Measurements from ENCODE around the gene ADORA2B.
"Not testable (repeated sequence)": the region's sequence is repeated elsewhere in the genome, so short reads cannot be mapped to it uniquely, and the experiment has no call there.

ADORA2B gene

DNA sequence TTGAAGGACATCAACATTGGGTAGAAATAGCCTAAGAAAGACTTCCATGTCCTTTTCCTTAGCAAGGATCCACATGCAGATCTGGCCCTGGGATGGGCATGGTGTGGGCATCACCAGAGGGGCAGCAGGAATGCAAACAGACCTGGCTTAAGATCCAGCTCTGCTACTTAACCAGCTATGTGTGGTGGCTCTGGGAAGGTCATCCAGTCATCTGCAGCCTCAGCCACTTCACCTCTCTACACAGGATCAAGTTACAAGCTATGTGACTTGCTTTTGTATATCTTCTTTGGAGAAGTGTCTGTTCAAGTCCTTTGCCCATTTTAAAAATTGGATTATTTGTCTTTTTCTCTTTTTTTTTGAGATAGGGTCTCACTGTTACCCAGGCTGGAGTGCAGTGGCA, 13.5 kb upstream of the ADORA2B start:
- no peaks in the 10 kb centered on the region for H4K20me1 ChIP-seq (ENCODE audit: insufficient read depth, low read length)
- no peaks in the 10 kb centered on the region for H3K79me2 ChIP-seq (ENCODE audit: insufficient read depth, low read length)
- no peak overlapping the region for H3K27ac ChIP-seq (ENCODE audit: low read depth, low read length, poor library complexity, severe bottlenecking)
- no peaks in the 10 kb centered on the region for H3K4me1 ChIP-seq (ENCODE audit: insufficient read depth, low read length, severe bottlenecking)
- H3K9me3 ChIP-seq (ENCODE audit: low read length), result no peaks in the 10 kb centered on the region
- no peaks in the 10 kb centered on the region for H3K27me3 ChIP-seq (ENCODE audit: insufficient read depth, low read length)
- H3K4me2 ChIP-seq (ENCODE audit: low read length), result no peak overlapping the region
- no peaks in the 10 kb centered on the region for H3K36me3 ChIP-seq (ENCODE audit: insufficient read depth, low read length)
- TF ChIP-seq EZH2 (IDR thresholded peaks at IDR 0.05; ENCODE audit: borderline replicate concordance, low read length), result no peak
- TF ChIP-seq, protein P1, sequence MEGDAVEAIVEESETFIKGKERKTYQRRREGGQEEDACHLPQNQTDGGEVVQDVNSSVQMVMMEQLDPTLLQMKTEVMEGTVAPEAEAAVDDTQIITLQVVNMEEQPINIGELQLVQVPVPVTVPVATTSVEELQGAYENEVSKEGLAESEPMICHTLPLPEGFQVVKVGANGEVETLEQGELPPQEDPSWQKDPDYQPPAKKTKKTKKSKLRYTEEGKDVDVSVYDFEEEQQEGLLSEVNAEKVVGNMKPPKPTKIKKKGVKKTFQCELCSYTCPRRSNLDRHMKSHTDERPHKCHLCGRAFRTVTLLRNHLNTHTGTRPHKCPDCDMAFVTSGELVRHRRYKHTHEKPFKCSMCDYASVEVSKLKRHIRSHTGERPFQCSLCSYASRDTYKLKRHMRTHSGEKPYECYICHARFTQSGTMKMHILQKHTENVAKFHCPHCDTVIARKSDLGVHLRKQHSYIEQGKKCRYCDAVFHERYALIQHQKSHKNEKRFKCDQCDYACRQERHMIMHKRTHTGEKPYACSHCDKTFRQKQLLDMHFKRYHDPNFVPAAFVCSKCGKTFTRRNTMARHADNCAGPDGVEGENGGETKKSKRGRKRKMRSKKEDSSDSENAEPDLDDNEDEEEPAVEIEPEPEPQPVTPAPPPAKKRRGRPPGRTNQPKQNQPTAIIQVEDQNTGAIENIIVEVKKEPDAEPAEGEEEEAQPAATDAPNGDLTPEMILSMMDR (IDR thresholded peaks at IDR 0.05; ENCODE audit: low read length), result no peak
- H3K9me2 ChIP-seq (ENCODE audit: low read depth, low read length), result no peaks in the 10 kb centered on the region
- H3K9ac ChIP-seq (ENCODE audit: low read length), result no peak overlapping the region
- H2AFZ ChIP-seq (ENCODE audit: low read length), result no peak overlapping the region
- no peaks in the 10 kb centered on the region for H3F3A ChIP-seq (ENCODE audit: insufficient read depth, low read length)
- no peak overlapping the region for H3K4me3 ChIP-seq (ENCODE audit: low read depth, low read length, poor library complexity, severe bottlenecking)

GRCh38 chr17:15934866-15935265, 10.1 kb upstream of the ADORA2B start:
- no peaks in the 10 kb centered on the region for H3K27me3 ChIP-seq (ENCODE audit: insufficient read depth, low read length)

DNA sequence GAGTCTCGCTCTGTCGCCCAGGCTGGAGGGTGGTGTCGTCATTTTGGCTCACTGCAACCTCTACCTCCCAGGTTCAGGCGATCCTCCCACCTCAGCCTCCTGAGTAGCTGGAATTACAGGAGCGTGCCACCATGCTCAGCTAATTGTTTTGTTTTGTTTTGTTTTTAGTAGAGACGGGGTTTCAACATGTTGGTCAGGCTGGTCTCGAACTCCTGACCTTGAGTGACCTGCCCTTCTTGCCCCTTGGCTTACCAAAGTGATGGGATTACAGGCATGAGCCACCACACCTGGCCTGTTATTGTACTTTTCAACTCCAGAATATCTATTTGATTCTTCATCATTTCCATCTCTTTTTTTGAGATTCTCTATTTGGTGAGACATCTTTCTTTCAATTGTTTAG, 9.0 kb upstream of the ADORA2B start:
- no peak overlapping the region for H3K4me3 ChIP-seq (ENCODE audit: low read depth, low read length, poor library complexity, severe bottlenecking)
- no peaks in the 10 kb centered on the region for H3K4me1 ChIP-seq (ENCODE audit: insufficient read depth, low read length, severe bottlenecking)
- TF ChIP-seq, protein P1 (IDR thresholded peaks at IDR 0.05; ENCODE audit: low read length), result no peak
- no peak for TF ChIP-seq EZH2 (IDR thresholded peaks at IDR 0.05; ENCODE audit: borderline replicate concordance, low read length)
- no peaks in the 10 kb centered on the region for H3K9me3 ChIP-seq (ENCODE audit: low read length)
- H4K20me1 ChIP-seq (ENCODE audit: insufficient read depth, low read length), result no peaks in the 10 kb centered on the region
- H2AFZ ChIP-seq (ENCODE audit: low read length), result no peak overlapping the region
- no peaks in the 10 kb centered on the region for H3K79me2 ChIP-seq (ENCODE audit: insufficient read depth, low read length)
- no peaks in the 10 kb centered on the region for H3K27me3 ChIP-seq (ENCODE audit: insufficient read depth, low read length)
- H3K36me3 ChIP-seq (ENCODE audit: insufficient read depth, low read length), result no peaks in the 10 kb centered on the region
- H3K9me2 ChIP-seq (ENCODE audit: low read depth, low read length), result no peaks in the 10 kb centered on the region
- no peaks in the 10 kb centered on the region for H3F3A ChIP-seq (ENCODE audit: insufficient read depth, low read length)
- H3K4me2 ChIP-seq (ENCODE audit: low read length), result no peak overlapping the region
- no peak overlapping the region for H3K9ac ChIP-seq (ENCODE audit: low read length)
- H3K27ac ChIP-seq (ENCODE audit: low read depth, low read length, poor library complexity, severe bottlenecking), result no peak overlapping the region

More at GRCh38 chr17:15934866-15935265, 10.1 kb upstream of the ADORA2B start:
- no peak for TF ChIP-seq EZH2 (IDR thresholded peaks at IDR 0.05; ENCODE audit: borderline replicate concordance, low read length)
- TF ChIP-seq, protein P1 (IDR thresholded peaks at IDR 0.05; ENCODE audit: low read length), result no peak
- H3K4me3 ChIP-seq (ENCODE audit: low read depth, low read length, poor library complexity, severe bottlenecking), result no peak overlapping the region
- H3K9ac ChIP-seq (ENCODE audit: low read length), result no peak overlapping the region
- H3F3A ChIP-seq (ENCODE audit: insufficient read depth, low read length), result no peaks in the 10 kb centered on the region
- no peaks in the 10 kb centered on the region for H4K20me1 ChIP-seq (ENCODE audit: insufficient read depth, low read length)
- H3K9me3 ChIP-seq (ENCODE audit: low read length), result no peaks in the 10 kb centered on the region
- H3K27ac ChIP-seq (ENCODE audit: low read depth, low read length, poor library complexity, severe bottlenecking), result no peak overlapping the region
- H3K79me2 ChIP-seq (ENCODE audit: insufficient read depth, low read length), result no peaks in the 10 kb centered on the region
- H3K9me2 ChIP-seq (ENCODE audit: low read depth, low read length), result no peaks in the 10 kb centered on the region
- no peaks in the 10 kb centered on the region for H3K36me3 ChIP-seq (ENCODE audit: insufficient read depth, low read length)
- H2AFZ ChIP-seq (ENCODE audit: low read length), result no peak overlapping the region
- no peak overlapping the region for H3K4me2 ChIP-seq (ENCODE audit: low read length)
- no peaks in the 10 kb centered on the region for H3K4me1 ChIP-seq (ENCODE audit: insufficient read depth, low read length, severe bottlenecking)

GRCh38 chr17:15936481-15936880, 8.4 kb upstream of the ADORA2B start:
- H4K20me1 ChIP-seq (ENCODE audit: insufficient read depth, low read length); H3K79me2 ChIP-seq (ENCODE audit: insufficient read depth, low read length); H3F3A ChIP-seq (ENCODE audit: insufficient read depth, low read length); H3K4me3 ChIP-seq (ENCODE audit: low read depth, low read length, poor library complexity, severe bottlenecking); H3K4me2 ChIP-seq (ENCODE audit: low read length); H3K9me2 ChIP-seq (ENCODE audit: low read depth, low read length); H3K27me3 ChIP-seq (ENCODE audit: insufficient read depth, low read length); H3K36me3 ChIP-seq (ENCODE audit: insufficient read depth, low read length); H3K9me3 ChIP-seq (ENCODE audit: low read length); H3K9ac ChIP-seq (ENCODE audit: low read length); H2AFZ ChIP-seq (ENCODE audit: low read length); H3K4me1 ChIP-seq (ENCODE audit: insufficient read depth, low read length, severe bottlenecking); H3K27ac ChIP-seq (ENCODE audit: low read depth, low read length, poor library complexity, severe bottlenecking): not testable (repeated sequence)

All from OCI-LY1 (cell line).